Activated B cell treated with CpG ODN at 0.5 μM for 24 hours (primary cell): ENCODE measurements around the gene PDE6C. TPM values are rescaled to one million over a fixed set of nuclear protein-coding genes. Genes with fewer than 3 reads are reported as not detected.

Experiments used
- ATAC-seq: fragments of 200-7000 bp; cut with Tn5 transposase; one replicate; pipeline ENCODE4 v1.10.0; 2021; ENCODE audit warnings: low read depth, mild to moderate bottlenecking, moderate library complexity
- CTCF ChIA-PET: fragments of 350-600 bp; sonication (Branson Sonifier 250); formaldehyde crosslinking; loops from one replicate; lab custom pipeline; 2021; ENCODE audit warnings: antibody characterized with exemption; lab: Charles Lee
- POLR2A ChIA-PET: fragments of 350-600 bp; sonication (Branson Sonifier 250); formaldehyde crosslinking; loops from one replicate; lab custom pipeline; 2021; ENCODE audit warnings: antibody characterized with exemption; lab: Charles Lee
- DNase-seq: peaks from one replicate; pipeline ENCODE4 v3.0.0; 2022
- H3K27ac Mint-ChIP-seq: one replicate; pipeline ENCODE4 v1.8.0; 2020; ENCODE audit warnings: mixed read lengths
- H3K27me3 Mint-ChIP-seq: one replicate; pipeline ENCODE4 v1.8.0; 2021; ENCODE audit warnings: mixed read lengths
- H3K36me3 Mint-ChIP-seq: one replicate; pipeline ENCODE4 v1.8.0; 2021; ENCODE audit warnings: low read depth, mixed read lengths
- H3K4me1 Mint-ChIP-seq: one replicate; pipeline ENCODE4 v1.8.0; 2021; ENCODE audit warnings: mixed read lengths
- H3K4me3 Mint-ChIP-seq: one replicate; pipeline ENCODE4 v1.8.0; 2020; ENCODE audit warnings: mild to moderate bottlenecking, mixed read lengths
- H3K9me3 Mint-ChIP-seq: one replicate; pipeline ENCODE4 v1.8.0; 2020; ENCODE audit warnings: mixed read lengths
- CTCF ChIP-seq: fragments of 200-600 bp; IDR thresholded peaks from one replicate; pipeline ENCODE4 v1.8.0; 2022; ENCODE audit warnings: antibody characterized with exemption, mild to moderate bottlenecking
- intact Hi-C: fragments of 100-400 bp; cut with micrococcal nuclease; formaldehyde crosslinking; loops from one replicate; pipeline ENCODE4 v1.15.1; 2024
- total RNA-seq: library from RNA; stranded (reverse); gene quantifications from 2 replicates; pipeline ENCODE4 v1.2.3, GENCODE V29; 2022

The PDE6C gene
- total RNA-seq, 1 donor from 2014 or later = not detected

DNA sequence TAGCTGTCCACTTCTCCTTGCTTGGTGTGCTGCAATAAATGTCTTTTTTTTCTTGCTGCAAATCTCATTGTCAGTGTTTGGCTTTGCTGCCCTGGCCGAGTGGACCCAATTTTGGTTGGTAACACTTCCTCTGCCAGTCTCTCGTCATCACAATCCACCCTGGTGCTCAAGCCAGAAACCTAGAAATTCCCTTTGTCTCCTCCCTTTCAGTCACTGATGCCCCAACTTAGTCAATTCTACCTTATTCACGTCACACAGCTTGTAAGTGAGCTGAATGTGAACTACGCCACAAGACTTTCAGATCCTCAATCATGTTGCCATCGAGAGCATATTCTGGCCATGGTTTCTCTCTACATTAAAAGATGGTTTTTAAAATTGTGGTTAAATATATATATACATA is 103.0 kb downstream of the PDE6C start:
- Mint-ChIP-seq H3K9me3 (no peaks in the 10 kb centered on the region), H3K4me3 (peak overlapping the region; percentile 1), H3K27ac (peak overlapping the region; percentile 51), H3K36me3 (no peaks in the 10 kb centered on the region), H3K4me1 (peaks cover 23% of the 10 kb centered on the region), H3K27me3 (peaks cover 8% of the 10 kb centered on the region)
- DNase-seq (no peak), ATAC-seq (peak; percentile 89)
- ChIA-PET CTCF (interaction anchor here (1.4 kb wide), 1 partner anchor 100 kb away, joined by 3 read pairs; no protein-coding TSS in a partner anchor), POLR2A (interaction anchor here (1.1 to 3.0 kb wide), 2 partner anchors 13 to 27 kb away, joined by 4 to 12 read pairs; partner anchors contain the start of gene FRA10AC1)
- no peak for TF ChIP-seq CTCF
- intact Hi-C loops = loop anchor here (1.0 to 2.0 kb wide), 2 partner anchors 13 to 27 kb away; partner anchors contain the start of gene FRA10AC1

Other genes with a start within 250 kb of the PDE6C start
- gene MYOF, start 130.2 kb upstream of the PDE6C start, total RNA-seq = 0.09 and 0.15 TPM in 2 replicates
- 0.95 and 1.6 TPM in 2 replicates for gene CEP55, start 115.9 kb upstream of the PDE6C start, total RNA-seq
- not detected in 2 replicates for gene FFAR4, start 45.9 kb upstream of the PDE6C start, total RNA-seq
- not detected in 2 replicates for gene RBP4, start 11.3 kb upstream of the PDE6C start, total RNA-seq
- gene FRA10AC1, start 90.1 kb downstream of the PDE6C start, total RNA-seq = 20.3 and 24.8 TPM in 2 replicates
- gene LGI1, start 145.4 kb downstream of the PDE6C start, total RNA-seq = not detected in 2 replicates